GM19463 (cell line): ENCODE data around the gene EHD1.

Experiments used
- ATAC-seq: cut with Tn5 transposase; IDR thresholded peaks from one replicate; pipeline ENCODE4 v1.9.1; 2021; ENCODE audit warnings: mild to moderate bottlenecking, moderate library complexity; ENCODE audit not compliant: unreplicated experiment

EHD1 gene

GRCh38 chr11:64875369-64876228 lies 2.8 kb downstream of the EHD1 start:
- no peak for ATAC-seq

- ATAC-seq: no peak
These were observed 3.8 kb downstream of the EHD1 start for GRCh38 chr11:64874308-64875240.

GRCh38 chr11:64872790-64873488 lies 5.5 kb downstream of the EHD1 start:
- no peak for ATAC-seq

GRCh38 chr11:64871492-64871891 lies 6.9 kb downstream of the EHD1 start:
- no peak for ATAC-seq

GRCh38 chr11:64870893-64871466 lies 7.4 kb downstream of the EHD1 start:
- ATAC-seq: no peak

- no peak for ATAC-seq
These were observed 8.1 kb downstream of the EHD1 start for GRCh38 chr11:64870176-64870892.

GRCh38 chr11:64869571-64870175 lies 8.7 kb downstream of the EHD1 start:
- no peak for ATAC-seq

GRCh38 chr11:64868904-64869570 lies 9.4 kb downstream of the EHD1 start:
- no peak for ATAC-seq

- ATAC-seq: no peak
These were observed 10.5 kb downstream of the EHD1 start for GRCh38 chr11:64867748-64868462.

GRCh38 chr11:64866173-64866491 lies 12.3 kb downstream of the EHD1 start:
- no peak for ATAC-seq

- ATAC-seq: no peak
These were observed 12.9 kb downstream of the EHD1 start for GRCh38 chr11:64865286-64866172.

- ATAC-seq: no peak
These were observed 13.7 kb downstream of the EHD1 start for GRCh38 chr11:64864473-64865285.

GRCh38 chr11:64864135-64864472 lies 14.3 kb downstream of the EHD1 start:
- ATAC-seq: no peak

- no peak for ATAC-seq
These were observed 14.9 kb downstream of the EHD1 start for GRCh38 chr11:64863391-64864060.

- ATAC-seq: no peak
These were observed 15.4 kb downstream of the EHD1 start for GRCh38 chr11:64862987-64863390.

- ATAC-seq: no peak
These were observed 17.0 kb downstream of the EHD1 start for GRCh38 chr11:64861227-64861975.
